ENCODE results near the gene NALCN.

NALCN gene

DNA sequence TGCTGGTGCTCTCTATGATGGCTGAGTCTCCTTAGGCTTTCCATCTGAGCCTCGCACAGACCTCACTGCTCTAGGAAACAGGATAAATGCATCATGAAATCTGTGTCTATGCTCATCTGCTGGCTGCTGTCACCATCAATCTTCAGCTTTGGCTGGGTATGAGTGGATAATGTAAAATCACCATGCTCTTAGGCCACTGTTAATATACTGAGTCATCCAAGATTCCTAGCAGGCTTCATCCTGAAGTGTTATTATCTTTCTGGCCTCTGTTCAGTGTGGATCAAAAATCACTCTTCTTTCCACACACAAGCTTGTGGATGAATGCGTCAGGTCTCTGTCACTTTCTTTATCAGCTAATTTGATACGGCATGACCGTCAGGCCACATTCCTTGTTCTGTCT is 317.4 kb downstream of the NALCN start:
- DNase-seq: no peak
- TF ChIP-seq POLR2A (IDR thresholded peaks at IDR 0.05; ENCODE audit: low read length): no peak
- TF ChIP-seq GATA1 (IDR thresholded peaks at IDR 0.05; ENCODE audit: low read depth, low read length): no peak

DNA sequence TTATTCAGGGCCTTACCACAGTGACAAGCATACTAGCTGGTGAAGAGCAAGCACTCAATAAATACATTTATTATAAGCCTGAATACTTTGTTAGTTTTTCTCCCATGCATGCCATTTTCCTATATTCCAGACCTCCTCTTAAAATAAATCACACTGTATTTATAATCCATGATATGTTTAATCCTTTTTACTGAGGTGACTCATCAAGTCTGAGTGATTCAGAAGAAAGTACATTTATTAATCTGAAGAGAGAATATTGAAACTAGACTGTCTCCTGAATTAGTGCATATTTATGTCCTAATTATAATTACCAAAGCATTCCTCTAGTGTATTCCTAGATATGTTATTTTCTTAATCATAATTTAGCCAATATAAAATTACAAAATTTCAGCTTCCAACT is 323.3 kb downstream of the NALCN start:
- DNase-seq: no peak
- TF ChIP-seq POLR2A (IDR thresholded peaks at IDR 0.05; ENCODE audit: low read length): no peak
- TF ChIP-seq GATA1 (IDR thresholded peaks at IDR 0.05; ENCODE audit: low read depth, low read length): no peak

DNA sequence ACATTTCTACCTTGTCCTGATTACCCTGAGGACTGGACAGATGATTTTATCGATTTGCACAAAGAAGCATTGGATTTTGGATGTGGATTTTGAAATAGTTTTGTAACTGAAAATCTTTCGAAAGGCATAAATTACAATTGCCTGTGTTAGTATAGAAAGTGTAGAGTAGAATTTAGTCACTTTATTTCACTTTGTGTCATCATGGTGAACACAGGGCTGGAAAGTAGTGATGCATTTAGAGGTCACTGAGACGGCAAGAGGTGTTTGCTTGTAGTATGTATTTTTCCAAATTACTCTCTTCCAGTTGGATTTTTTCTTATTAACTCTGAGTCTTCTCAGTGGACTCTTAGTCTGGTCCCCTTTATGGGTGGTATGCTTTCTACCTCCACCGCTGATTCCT is 326.0 kb downstream of the NALCN start:
- DNase-seq: no peak
- no peak for TF ChIP-seq GATA1 (IDR thresholded peaks at IDR 0.05; ENCODE audit: low read depth, low read length)
- no peak for TF ChIP-seq POLR2A (IDR thresholded peaks at IDR 0.05; ENCODE audit: low read length)

DNA sequence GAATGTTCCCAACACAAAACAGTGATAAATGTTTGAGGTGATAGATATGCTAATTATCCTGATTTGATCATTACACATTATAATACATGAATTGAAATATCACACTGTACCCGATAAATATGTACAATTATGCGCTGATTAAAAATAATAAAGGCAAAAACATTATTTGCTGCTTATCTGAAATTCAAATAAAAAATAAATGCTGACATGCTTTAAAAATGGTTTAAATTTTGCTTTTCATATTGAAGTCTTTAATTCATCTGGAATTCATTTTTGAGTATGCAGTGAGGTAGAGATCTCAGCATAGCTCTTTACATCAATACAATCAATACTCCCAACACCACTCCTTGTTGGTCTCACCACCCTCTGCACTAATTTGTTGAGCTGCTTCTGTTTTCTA is 330.8 kb downstream of the NALCN start:
- no peak for TF ChIP-seq POLR2A (IDR thresholded peaks at IDR 0.05; ENCODE audit: low read length)
- no peak for TF ChIP-seq GATA1 (IDR thresholded peaks at IDR 0.05; ENCODE audit: low read depth, low read length)
- DNase-seq: no peak

DNA sequence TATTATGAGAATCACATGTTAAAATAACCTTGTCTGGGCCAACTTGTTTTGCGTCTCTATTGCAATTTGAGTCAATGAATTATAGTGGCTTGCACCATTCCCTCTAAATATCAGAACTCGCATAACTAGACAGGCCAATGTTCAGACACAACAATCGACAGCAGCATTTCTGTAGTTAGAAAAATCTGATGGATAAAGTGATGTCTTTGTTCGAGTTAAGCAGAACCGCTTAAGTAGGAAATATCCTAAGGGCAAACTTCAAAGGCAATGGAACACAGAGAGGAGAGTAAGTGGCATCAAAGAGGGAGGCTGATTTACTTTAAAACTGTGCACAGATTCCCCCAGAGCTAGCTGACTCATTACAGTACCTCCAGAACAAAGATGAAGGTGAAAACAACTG is 333.9 kb downstream of the NALCN start:
- no peak for DNase-seq
- TF ChIP-seq GATA1 (IDR thresholded peaks at IDR 0.05; ENCODE audit: low read depth, low read length): no peak
- TF ChIP-seq POLR2A (IDR thresholded peaks at IDR 0.05; ENCODE audit: low read length): no peak

DNA sequence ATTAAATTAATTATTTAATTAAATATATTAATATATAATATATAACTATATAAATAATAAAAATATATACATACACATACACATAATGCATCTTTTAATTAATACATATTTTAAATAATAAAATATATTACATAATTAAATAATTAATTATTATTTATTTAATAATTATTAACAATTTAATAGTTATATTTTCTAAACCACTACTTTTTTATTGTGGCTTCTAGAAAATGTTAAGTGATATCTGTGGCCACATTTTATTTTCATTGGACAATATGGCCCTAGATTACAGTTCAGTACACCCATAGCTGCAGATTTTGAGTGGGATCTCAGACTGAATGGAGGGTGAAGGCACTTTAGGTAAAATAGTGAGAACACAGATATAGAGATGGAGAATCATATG is 335.7 kb downstream of the NALCN start:
- no peak for DNase-seq
- no peak for TF ChIP-seq GATA1 (IDR thresholded peaks at IDR 0.05; ENCODE audit: low read depth, low read length)
- no peak for TF ChIP-seq POLR2A (IDR thresholded peaks at IDR 0.05; ENCODE audit: low read length)

DNA sequence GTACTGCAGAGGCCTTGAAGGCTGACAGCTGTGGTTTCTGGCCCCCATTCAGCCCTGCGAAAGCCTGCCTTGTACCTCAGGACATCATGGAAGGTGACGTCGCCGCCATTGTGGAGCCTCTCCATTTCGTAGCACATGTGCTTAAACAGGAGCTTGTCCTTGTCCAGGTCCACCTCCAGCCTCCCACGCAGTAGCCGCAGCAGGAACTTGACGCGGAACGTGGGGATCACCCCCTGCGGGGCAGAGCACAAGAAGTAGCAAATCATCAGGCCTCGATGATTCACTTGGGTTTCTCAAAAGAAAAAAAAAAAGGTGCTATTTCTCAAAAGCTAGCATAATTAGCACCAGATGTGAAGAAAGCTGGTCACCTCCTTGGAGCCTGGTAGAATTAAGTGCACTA is 351.0 kb downstream of the NALCN start:
- no peak for TF ChIP-seq POLR2A (IDR thresholded peaks at IDR 0.05; ENCODE audit: low read length)
- no peak for TF ChIP-seq GATA1 (IDR thresholded peaks at IDR 0.05; ENCODE audit: low read depth, low read length)
- no peak for DNase-seq

DNA sequence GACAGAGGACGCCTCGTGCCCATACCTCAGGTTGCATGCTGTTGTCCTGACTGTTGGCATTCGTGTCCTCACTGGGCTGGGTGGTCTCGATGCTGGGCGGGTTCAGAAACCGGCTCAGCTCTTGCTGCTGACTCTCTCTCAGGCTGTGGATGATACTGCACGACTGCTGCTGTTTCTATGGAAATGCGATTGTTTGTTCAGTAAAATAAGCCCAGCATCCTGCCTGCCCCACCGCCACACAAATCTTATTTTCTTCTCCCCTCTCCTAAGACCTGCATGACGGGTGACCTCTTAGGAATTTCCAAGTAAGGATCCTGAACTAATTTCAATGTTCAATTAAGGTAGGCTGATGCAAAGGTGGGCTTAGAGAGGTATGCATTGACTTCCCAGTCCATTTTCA is 356.5 kb downstream of the NALCN start:
- TF ChIP-seq GATA1 (IDR thresholded peaks at IDR 0.05; ENCODE audit: low read depth, low read length) (no peak), POLR2A (IDR thresholded peaks at IDR 0.05; ENCODE audit: low read length) (no peak)
- no peak for DNase-seq

DNA sequence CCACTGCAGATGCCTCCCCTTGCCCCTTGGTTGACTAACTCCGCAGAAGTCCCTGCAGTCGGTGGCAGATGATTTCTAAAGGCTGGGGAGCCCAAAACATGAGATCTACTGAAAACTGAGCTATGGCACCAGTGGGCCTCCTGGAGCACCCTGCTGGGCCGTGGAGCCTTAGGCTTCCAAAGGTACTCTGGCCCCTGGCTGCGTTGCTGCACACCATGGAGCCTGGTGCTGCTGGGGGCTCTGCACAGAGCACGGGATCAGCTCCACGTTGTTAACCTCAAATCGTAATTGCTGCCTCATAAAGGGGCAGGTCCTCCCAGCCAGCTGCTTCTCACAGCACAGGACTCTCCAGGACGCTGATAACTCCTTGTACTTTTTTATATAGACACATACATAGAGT is 357.5 kb downstream of the NALCN start:
- TF ChIP-seq POLR2A (IDR thresholded peaks at IDR 0.05; ENCODE audit: low read length) (no peak), GATA1 (IDR thresholded peaks at IDR 0.05; ENCODE audit: low read depth, low read length) (no peak)

DNA sequence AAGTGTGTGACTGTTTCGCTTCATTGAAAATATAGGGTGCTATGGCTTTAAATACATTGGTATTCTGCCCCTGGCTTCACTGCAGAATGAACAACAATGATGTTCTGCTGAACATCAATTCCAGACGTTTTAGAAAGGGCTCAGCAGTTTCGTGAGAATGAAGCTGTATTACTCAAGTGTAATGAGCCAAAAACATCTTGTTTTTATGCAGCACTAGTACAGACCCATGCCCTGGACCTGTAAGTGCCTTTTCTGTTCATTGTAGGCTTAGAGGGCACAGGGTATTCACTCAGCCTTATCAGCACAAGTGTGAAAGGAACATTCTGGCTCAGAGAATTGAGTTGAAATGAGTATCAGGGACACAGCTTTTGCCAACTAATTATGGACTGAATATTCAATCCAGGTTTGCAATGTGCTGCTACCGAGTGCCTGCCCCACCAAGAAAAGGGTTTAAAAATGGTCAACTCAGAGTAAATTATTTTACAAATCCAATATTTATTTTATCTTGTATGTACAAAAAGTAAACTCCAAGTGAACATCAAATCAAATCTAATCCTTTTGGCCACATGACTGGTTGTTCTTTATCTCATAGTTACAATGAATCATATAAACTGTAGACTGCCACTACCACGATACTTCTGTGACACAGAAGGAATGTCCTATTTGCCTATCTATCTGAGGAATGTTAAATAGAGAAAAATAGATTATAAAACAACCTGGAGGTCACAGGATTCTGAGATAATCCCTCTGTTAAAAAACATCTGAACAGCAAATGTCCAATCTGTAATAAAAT is 362.8 kb downstream of the NALCN start:
- no peak for TF ChIP-seq GATA1 (IDR thresholded peaks at IDR 0.05; ENCODE audit: low read depth, low read length)
- no peak for TF ChIP-seq POLR2A (IDR thresholded peaks at IDR 0.05; ENCODE audit: low read length)

More for the DNA sequence above, 357.5 kb downstream of the NALCN start:
- no peak for DNase-seq

DNA sequence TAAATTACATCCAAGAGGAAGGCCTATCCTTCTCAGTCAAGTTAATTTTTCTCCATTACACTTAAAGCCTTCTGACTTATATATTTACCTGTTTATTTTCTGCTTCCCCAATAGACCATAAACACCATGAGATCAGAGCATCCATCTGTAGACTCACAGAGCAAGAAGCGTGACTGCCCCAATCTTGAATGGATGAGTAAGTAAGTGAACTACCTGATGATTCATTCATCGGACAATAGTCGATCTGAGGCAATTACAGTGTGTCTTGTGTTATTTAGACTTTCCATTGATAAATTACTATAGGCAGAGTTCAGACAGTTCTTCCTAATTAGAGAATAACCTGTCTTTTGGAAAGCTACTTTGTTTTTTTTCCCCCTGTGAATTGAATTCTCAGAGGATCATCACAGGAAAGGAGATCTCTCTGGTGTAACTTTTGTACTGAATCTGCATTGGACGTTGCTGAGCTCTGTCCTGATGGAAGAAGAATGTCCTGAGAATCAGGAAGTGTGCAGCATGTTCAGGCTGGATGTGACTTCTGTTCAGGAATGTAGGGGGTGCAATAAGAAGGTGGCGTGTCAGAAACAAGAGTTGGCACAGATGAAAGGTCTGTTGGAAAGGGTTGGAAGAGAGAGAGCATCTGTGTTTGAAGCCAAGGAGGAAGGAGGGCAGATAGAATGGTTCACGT is 367.0 kb downstream of the NALCN start:
- TF ChIP-seq GATA1 (IDR thresholded peaks at IDR 0.05; ENCODE audit: low read depth, low read length) (no peak), POLR2A (IDR thresholded peaks at IDR 0.05; ENCODE audit: low read length) (no peak)
- no peak for DNase-seq

More for the DNA sequence above, 362.8 kb downstream of the NALCN start:
- no peak for DNase-seq

DNA sequence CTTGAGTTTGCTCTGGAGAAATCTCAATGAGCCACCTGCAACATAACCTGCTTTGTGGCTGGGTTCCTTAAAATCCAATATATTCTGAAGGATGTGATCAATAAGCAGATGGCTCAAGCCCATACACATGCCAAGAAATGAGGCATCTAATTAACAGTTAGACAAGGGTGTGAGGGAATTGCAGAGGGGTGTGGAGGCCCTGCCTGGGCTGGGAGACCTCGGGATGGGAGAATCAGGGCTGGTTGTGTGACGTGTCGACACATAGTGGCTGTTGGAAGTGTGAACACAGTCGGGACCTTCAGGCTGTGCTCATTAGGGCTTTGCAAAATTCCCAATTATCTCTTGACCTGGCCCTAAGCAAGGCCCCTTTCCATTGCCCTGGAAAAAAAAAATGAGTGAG is 379.8 kb downstream of the NALCN start:
- TF ChIP-seq GATA1 (IDR thresholded peaks at IDR 0.05; ENCODE audit: low read depth, low read length) (no peak), POLR2A (IDR thresholded peaks at IDR 0.05; ENCODE audit: low read length) (no peak)

DNA sequence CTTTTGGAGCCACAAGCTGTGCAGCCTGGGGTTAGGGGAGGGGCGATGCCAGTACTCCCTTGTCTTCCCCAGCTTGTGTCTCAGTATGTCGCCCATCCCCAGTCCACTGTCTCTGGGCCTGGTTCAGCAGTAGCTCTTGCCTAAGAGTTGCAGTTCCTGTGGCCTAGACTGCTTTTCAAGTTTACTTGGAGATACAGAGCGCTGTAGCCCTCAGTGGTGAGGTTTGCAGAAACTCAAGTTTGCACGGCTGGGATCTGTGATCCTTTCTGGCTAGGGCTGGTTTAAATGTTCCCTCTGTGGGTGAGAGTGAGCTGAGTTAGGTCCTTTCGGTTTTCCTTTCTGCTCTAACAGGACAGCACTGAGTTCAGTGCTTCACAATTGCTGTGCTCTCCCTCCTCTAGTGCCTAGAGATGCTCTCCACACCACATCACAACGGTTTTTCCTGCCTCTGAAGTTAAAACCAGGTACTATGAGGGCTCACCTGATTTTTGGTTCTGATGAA is 381.1 kb downstream of the NALCN start:
- no peak for DNase-seq
- no peak for TF ChIP-seq GATA1 (IDR thresholded peaks at IDR 0.05; ENCODE audit: low read depth, low read length)
- TF ChIP-seq POLR2A (IDR thresholded peaks at IDR 0.05; ENCODE audit: low read length): no peak

More for the DNA sequence above, 379.8 kb downstream of the NALCN start:
- DNase-seq: no peak

DNA sequence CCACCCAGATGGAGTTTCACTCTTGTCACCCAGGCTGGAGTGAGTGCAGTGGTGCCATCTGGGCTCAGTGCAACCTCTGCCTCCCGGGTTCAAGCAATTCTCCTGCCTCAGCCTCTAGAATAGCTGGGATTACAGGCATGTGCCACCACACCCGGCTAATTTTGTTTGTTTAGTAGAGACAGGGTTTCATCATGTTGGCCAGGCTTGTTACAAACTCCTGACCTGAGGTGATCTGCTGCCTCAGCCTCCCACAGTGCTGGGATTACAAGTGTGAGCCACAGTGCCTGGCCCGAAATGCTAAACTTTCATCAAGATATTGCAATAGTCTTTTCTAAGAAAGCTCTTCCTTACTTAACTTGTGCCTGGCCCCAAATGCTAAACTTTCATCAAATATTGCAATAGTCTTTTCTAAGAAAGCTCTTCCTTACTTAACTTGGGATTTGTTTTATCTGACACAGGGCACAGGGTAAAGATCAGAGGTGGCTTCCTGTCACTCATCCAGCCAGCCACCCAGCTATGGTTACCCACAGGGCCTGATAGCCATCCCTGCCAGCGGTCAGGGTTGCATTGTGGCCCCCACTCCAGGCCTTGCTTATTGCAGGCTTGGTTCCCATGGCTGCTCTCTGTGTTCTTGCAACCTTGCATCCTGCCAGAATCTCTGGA is 389.4 kb downstream of the NALCN start:
- TF ChIP-seq GATA1 (IDR thresholded peaks at IDR 0.05; ENCODE audit: low read depth, low read length) (no peak), POLR2A (IDR thresholded peaks at IDR 0.05; ENCODE audit: low read length) (no peak)
- DNase-seq: no peak
